WTC11 (cell line): Measurements from ENCODE around the gene IGFN1.

Experiments
- CREM ChIP-seq: sonication (generic); formaldehyde crosslinking; IDR thresholded peaks from 2 replicates; pipeline ENCODE4 v1.8.1; 2022; ENCODE audit warnings: mild to moderate bottlenecking, missing genetic modification reagents, moderate library complexity
- CTCF ChIP-seq: fragments of 200-600 bp; IDR thresholded peaks from 2 replicates; pipeline ENCODE4 v1.8.0; 2022; ENCODE audit warnings: antibody characterized with exemption
- IRF2 ChIP-seq: sonication (generic); formaldehyde crosslinking; IDR thresholded peaks from 2 replicates; pipeline ENCODE4 v1.8.0; 2022; ENCODE audit warnings: low read depth, missing genetic modification reagents, borderline replicate concordance
- SP1 ChIP-seq: sonication (generic); formaldehyde crosslinking; conservative IDR thresholded peaks from 2 replicates; pipeline ENCODE4 v1.8.1; 2022; ENCODE audit warnings: missing genetic modification reagents

GRCh38 chr1:201250326-201251011 is 59.8 kb downstream of the IGFN1 start:
- no peak for TF ChIP-seq CTCF
- no peak for TF ChIP-seq SP1 (CRISPR knock-in tag)
- TF ChIP-seq IRF2 (CRISPR knock-in tag), result no peak
- no peak for TF ChIP-seq CREM (CRISPR knock-in tag)
